ENCODE measurements around the gene NEU1.
"Not testable (repeated sequence)": the region's sequence is repeated elsewhere in the genome, so short reads cannot be mapped to it uniquely, and the experiment has no call there.

Gene NEU1

GRCh38 chr6:31865205-31866118, 2.8 kb upstream of the NEU1 start:
- Histone ChIP-seq H3K9me3 (ENCODE audit: control insufficient read depth, low read depth, low read length) (no peaks in the 10 kb centered on the region), H3K9ac (ENCODE audit: low read length) (no peak overlapping the region), H3K27ac (ENCODE audit: low read length) (no peak overlapping the region), H3K27me3 (ENCODE audit: control insufficient read depth, insufficient read depth, low read length) (peaks cover 5% of the 10 kb centered on the region), H3K4me1 (ENCODE audit: control insufficient read depth, low read depth, low read length) (peaks cover 3% of the 10 kb centered on the region), H3K4me3 (ENCODE audit: low read length) (no peak overlapping the region), H3K36me3 (ENCODE audit: control insufficient read depth, low read depth, low read length) (no peaks in the 10 kb centered on the region)

- Histone ChIP-seq H3K4me3 (ENCODE audit: low read length) (no peak overlapping the region), H3K27ac (ENCODE audit: low read length) (no peak overlapping the region), H3K9ac (ENCODE audit: low read length) (no peak overlapping the region), H3K27me3 (ENCODE audit: control insufficient read depth, insufficient read depth, low read length) (peaks cover 5% of the 10 kb centered on the region), H3K4me1 (ENCODE audit: control insufficient read depth, low read depth, low read length) (peaks cover 3% of the 10 kb centered on the region), H3K36me3 (ENCODE audit: control insufficient read depth, low read depth, low read length) (no peaks in the 10 kb centered on the region), H3K9me3 (ENCODE audit: control insufficient read depth, low read depth, low read length) (no peaks in the 10 kb centered on the region)
Measured at GRCh38 chr6:31864818-31865204, 2.2 kb upstream of the NEU1 start.

- Histone ChIP-seq H3K4me3 (ENCODE audit: low read length) (peak overlapping the region; percentile 76), H3K9ac (ENCODE audit: low read length) (peak overlapping the region; percentile 71)
- not testable (repeated sequence) for H3K9me3 ChIP-seq (ENCODE audit: control insufficient read depth, low read depth, low read length); H3K27ac ChIP-seq (ENCODE audit: low read length); H3K4me1 ChIP-seq (ENCODE audit: control insufficient read depth, low read depth, low read length); H3K36me3 ChIP-seq (ENCODE audit: control insufficient read depth, low read depth, low read length); H3K27me3 ChIP-seq (ENCODE audit: control insufficient read depth, insufficient read depth, low read length)
Measured at GRCh38 chr6:31864123-31864562, 1.5 kb upstream of the NEU1 start.

- Histone ChIP-seq H3K4me1 (ENCODE audit: control insufficient read depth, low read depth, low read length) (peaks cover 3% of the 10 kb centered on the region), H3K27ac (ENCODE audit: low read length) (no peak overlapping the region), H3K9ac (ENCODE audit: low read length) (peak overlapping the region; percentile 29), H3K9me3 (ENCODE audit: control insufficient read depth, low read depth, low read length) (no peaks in the 10 kb centered on the region), H3K4me3 (ENCODE audit: low read length) (peak overlapping the region; percentile 80), H3K36me3 (ENCODE audit: control insufficient read depth, low read depth, low read length) (peaks cover 15% of the 10 kb centered on the region), H3K27me3 (ENCODE audit: control insufficient read depth, insufficient read depth, low read length) (peaks cover 5% of the 10 kb centered on the region)
Measured at GRCh38 chr6:31861919-31862343, 690 bp downstream of the NEU1 start.

DNA sequence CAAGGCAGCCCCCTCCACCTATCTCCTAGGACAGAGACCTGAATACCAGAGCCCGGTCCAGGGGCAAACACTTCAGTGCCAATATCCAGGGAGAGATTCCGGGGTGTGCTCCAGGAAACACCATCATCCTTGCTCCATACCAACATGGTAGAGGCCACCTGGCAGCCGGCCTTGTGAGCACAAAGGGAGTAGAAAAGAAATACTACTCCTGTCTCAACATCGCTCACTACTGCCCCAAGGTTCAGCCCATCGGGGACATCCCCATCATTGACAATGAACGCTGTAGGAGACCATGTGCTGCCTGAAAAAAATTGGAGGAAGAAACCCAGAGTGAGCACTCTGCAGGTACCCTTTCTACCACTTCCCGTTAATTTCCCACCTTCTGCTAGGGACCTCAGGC, 1.5 kb downstream of the NEU1 start:
- Histone ChIP-seq H3K36me3 (ENCODE audit: control insufficient read depth, low read depth, low read length) (peaks cover 16% of the 10 kb centered on the region), H3K27me3 (ENCODE audit: control insufficient read depth, insufficient read depth, low read length) (peaks cover 5% of the 10 kb centered on the region), H3K4me1 (ENCODE audit: control insufficient read depth, low read depth, low read length) (peaks cover 3% of the 10 kb centered on the region), H3K27ac (ENCODE audit: low read length) (no peak overlapping the region), H3K4me3 (ENCODE audit: low read length) (no peak overlapping the region), H3K9ac (ENCODE audit: low read length) (no peak overlapping the region), H3K9me3 (ENCODE audit: control insufficient read depth, low read depth, low read length) (no peaks in the 10 kb centered on the region)

- Histone ChIP-seq H3K27ac (ENCODE audit: low read length) (no peak overlapping the region), H3K36me3 (ENCODE audit: control insufficient read depth, low read depth, low read length) (peaks cover 16% of the 10 kb centered on the region), H3K9ac (ENCODE audit: low read length) (no peak overlapping the region), H3K27me3 (ENCODE audit: control insufficient read depth, insufficient read depth, low read length) (peaks cover 5% of the 10 kb centered on the region), H3K4me1 (ENCODE audit: control insufficient read depth, low read depth, low read length) (peaks cover 3% of the 10 kb centered on the region), H3K9me3 (ENCODE audit: control insufficient read depth, low read depth, low read length) (no peaks in the 10 kb centered on the region), H3K4me3 (ENCODE audit: low read length) (no peak overlapping the region)
Measured at GRCh38 chr6:31860349-31860748, 2.3 kb downstream of the NEU1 start.

DNA sequence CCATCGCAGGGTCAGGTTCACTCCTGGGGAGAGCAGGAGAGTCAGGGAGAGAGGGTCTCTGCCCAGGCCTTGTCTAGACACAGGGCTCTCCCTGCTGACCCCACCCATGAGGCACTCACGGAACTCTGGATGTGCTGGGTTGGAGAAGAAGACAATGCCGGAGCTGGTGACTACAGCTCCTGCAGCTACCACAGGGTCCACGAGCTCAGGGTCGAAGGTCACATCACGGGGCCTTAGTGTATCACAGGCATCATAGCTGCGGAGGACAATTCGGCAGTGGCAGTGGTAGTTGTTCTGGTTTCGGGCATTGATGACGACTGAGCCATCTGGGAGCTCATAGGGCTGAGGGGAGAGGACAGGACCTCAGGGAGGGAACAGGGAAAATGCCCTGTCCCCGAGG, 2.7 kb downstream of the NEU1 start:
- Histone ChIP-seq H3K27ac (ENCODE audit: low read length) (no peak overlapping the region), H3K9ac (ENCODE audit: low read length) (no peak overlapping the region), H3K4me1 (ENCODE audit: control insufficient read depth, low read depth, low read length) (peaks cover 3% of the 10 kb centered on the region), H3K36me3 (ENCODE audit: control insufficient read depth, low read depth, low read length) (peaks cover 16% of the 10 kb centered on the region), H3K27me3 (ENCODE audit: control insufficient read depth, insufficient read depth, low read length) (peaks cover 5% of the 10 kb centered on the region), H3K9me3 (ENCODE audit: control insufficient read depth, low read depth, low read length) (no peaks in the 10 kb centered on the region), H3K4me3 (ENCODE audit: low read length) (no peak overlapping the region)

GRCh38 chr6:31858707-31859106, 3.9 kb downstream of the NEU1 start:
- Histone ChIP-seq H3K27me3 (ENCODE audit: control insufficient read depth, insufficient read depth, low read length) (peaks cover 5% of the 10 kb centered on the region), H3K36me3 (ENCODE audit: control insufficient read depth, low read depth, low read length) (peaks cover 16% of the 10 kb centered on the region), H3K4me3 (ENCODE audit: low read length) (no peak overlapping the region), H3K4me1 (ENCODE audit: control insufficient read depth, low read depth, low read length) (peaks cover 3% of the 10 kb centered on the region), H3K27ac (ENCODE audit: low read length) (no peak overlapping the region), H3K9me3 (ENCODE audit: control insufficient read depth, low read depth, low read length) (no peaks in the 10 kb centered on the region), H3K9ac (ENCODE audit: low read length) (no peak overlapping the region)

GRCh38 chr6:31857774-31858173, 4.8 kb downstream of the NEU1 start:
- H3K9ac ChIP-seq (ENCODE audit: low read length); H3K4me1 ChIP-seq (ENCODE audit: control insufficient read depth, low read depth, low read length); H3K27ac ChIP-seq (ENCODE audit: low read length); H3K9me3 ChIP-seq (ENCODE audit: control insufficient read depth, low read depth, low read length); H3K4me3 ChIP-seq (ENCODE audit: low read length); H3K27me3 ChIP-seq (ENCODE audit: control insufficient read depth, insufficient read depth, low read length): not testable (repeated sequence)
- peaks cover 16% of the 10 kb centered on the region for H3K36me3 ChIP-seq (ENCODE audit: control insufficient read depth, low read depth, low read length)

- H3K4me1 ChIP-seq (ENCODE audit: control insufficient read depth, low read depth, low read length); H3K36me3 ChIP-seq (ENCODE audit: control insufficient read depth, low read depth, low read length); H3K27ac ChIP-seq (ENCODE audit: low read length); H3K4me3 ChIP-seq (ENCODE audit: low read length); H3K27me3 ChIP-seq (ENCODE audit: control insufficient read depth, insufficient read depth, low read length); H3K9ac ChIP-seq (ENCODE audit: low read length); H3K9me3 ChIP-seq (ENCODE audit: control insufficient read depth, low read depth, low read length): not testable (repeated sequence)
Measured at GRCh38 chr6:31851980-31852718, 10.5 kb downstream of the NEU1 start.

DNA sequence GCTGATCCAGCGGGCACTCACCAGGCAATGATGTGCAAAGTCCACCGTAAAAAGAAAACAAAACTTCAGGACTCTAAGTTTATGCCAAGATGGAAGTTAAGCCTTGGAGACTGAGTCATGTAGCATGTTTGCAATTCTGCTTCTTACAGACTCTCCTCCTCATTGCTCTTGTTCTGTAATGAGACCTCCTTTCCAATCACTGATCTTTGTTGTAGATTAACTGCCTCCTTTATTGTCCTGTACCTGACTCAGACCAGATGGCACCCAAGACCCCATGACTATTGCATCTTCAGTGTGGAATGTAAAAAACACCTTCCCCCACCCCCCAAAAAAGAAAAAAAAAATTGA, 11.2 kb downstream of the NEU1 start:
- Histone ChIP-seq H3K27me3 (ENCODE audit: control insufficient read depth, insufficient read depth, low read length) (no peaks in the 10 kb centered on the region), H3K4me1 (ENCODE audit: control insufficient read depth, low read depth, low read length) (no peaks in the 10 kb centered on the region), H3K4me3 (ENCODE audit: low read length) (no peak overlapping the region), H3K9ac (ENCODE audit: low read length) (no peak overlapping the region), H3K9me3 (ENCODE audit: control insufficient read depth, low read depth, low read length) (no peaks in the 10 kb centered on the region), H3K36me3 (ENCODE audit: control insufficient read depth, low read depth, low read length) (no peaks in the 10 kb centered on the region), H3K27ac (ENCODE audit: low read length) (no peak overlapping the region)
